Endothelial cell of umbilical vein (primary cell): ENCODE data around the gene SYDE2. TPM values are rescaled to one million over a fixed set of nuclear protein-coding genes. Genes with fewer than 3 reads are reported as not detected.
"Not testable (repeated sequence)": the region's sequence is repeated elsewhere in the genome, so short reads cannot be mapped to it uniquely, and the experiment has no call there.

Experiments
- BruUV-seq: library from RNA; stranded (reverse); fragments of 400-500 nt; replicated peaks from 2 replicates; lab custom pipeline; 2021; lab: Mats Ljungman, UMichigan
- CTCF ChIA-PET: fragments of 300-600, 350-600 bp; sonication (Branson Sonifier 250); formaldehyde crosslinking; loops from one replicate; lab custom pipeline; 2021; ENCODE audit warnings: antibody characterized with exemption, inconsistent platforms; lab: Charles Lee
- POLR2A ChIA-PET: fragments of 300-600, 350-600 bp; sonication (Branson Sonifier 250); formaldehyde crosslinking; loops from one replicate; lab custom pipeline; 2021; ENCODE audit warnings: antibody characterized with exemption, inconsistent platforms; lab: Charles Lee
- DNase-seq: peaks from one replicate; pipeline ENCODE4 v3.0.0-alpha.2; 2011; ENCODE audit warnings: low read depth, low spot score
- FAIRE-seq: peaks from 2 replicates; lab custom pipeline; 2011; peaks lifted over from hg19 to GRCh38; lab: Jason Lieb, UNC
- H2AFZ ChIP-seq: 2 replicates; pipeline ENCODE4 v1.6.0; 2012; ENCODE audit warnings: low read depth, low read length, control low read depth, inconsistent platforms
- H3K27ac ChIP-seq: 2 replicates; pipeline ENCODE4 v1.5.1; 2011; ENCODE audit warnings: low read depth, mild to moderate bottlenecking, control low read depth, low read length, moderate library complexity; ENCODE audit not compliant: insufficient read depth
- H3K27me3 ChIP-seq, 2 experiments: 2 replicates each; pipeline versions ENCODE4 v1.6.0 to v1.6.1; 2011; ENCODE audit warnings: low read length in 2 of 2, mixed read lengths in 1 of 2; ENCODE audit not compliant: control insufficient read depth in 2 of 2, insufficient read depth in 2 of 2
- H3K36me3 ChIP-seq, 2 experiments: 2 replicates in 1 of 2; 3 replicates in 1 of 2; pipeline ENCODE4 v1.5.1; 2011; ENCODE audit warnings: low read length in 2 of 2, mild to moderate bottlenecking in 1 of 2, moderate library complexity in 1 of 2; ENCODE audit not compliant: control insufficient read depth in 2 of 2, insufficient read depth in 2 of 2; ENCODE audit errors: extremely low read depth in 1 of 2
- H3K4me1 ChIP-seq: 3 replicates; pipeline ENCODE4 v1.5.1; 2011; ENCODE audit warnings: mild to moderate bottlenecking, low read length; ENCODE audit not compliant: control insufficient read depth, insufficient read depth; ENCODE audit errors: extremely low read depth
- H3K4me2 ChIP-seq: 2 replicates; pipeline ENCODE4 v1.6.1; 2011; ENCODE audit warnings: low read length, control low read depth, mixed read lengths; ENCODE audit not compliant: insufficient read depth
- H3K4me3 ChIP-seq, 3 experiments: fragments of 200-600 bp in 1 of 3; sonication (generic), shearing (Covaris generic) in 1 of 3; replicated peaks in 1 of 3; 2 replicates each; pipeline ENCODE4 v1.5.1; 2011 to 2016; ENCODE audit warnings: control low read depth in 3 of 3, low read length in 3 of 3, mild to moderate bottlenecking in 2 of 3, inconsistent platforms in 1 of 3, low read depth in 1 of 3, moderate library complexity in 1 of 3; ENCODE audit not compliant: insufficient read depth in 1 of 3
- H3K79me2 ChIP-seq: 2 replicates; pipeline ENCODE4 v1.6.0; 2012; ENCODE audit warnings: low read length, inconsistent platforms; ENCODE audit not compliant: control insufficient read depth, insufficient read depth
- H3K9ac ChIP-seq: replicated peaks from 2 replicates; pipeline ENCODE3; 2011; ENCODE audit warnings: low read length, control low read depth; ENCODE audit not compliant: insufficient read depth; ENCODE audit errors: extremely low read depth
- H3K9me1 ChIP-seq: replicated peaks from 3 replicates; pipeline ENCODE4 v1.6.0; 2011; ENCODE audit warnings: mild to moderate bottlenecking, low read length; ENCODE audit not compliant: control insufficient read depth, insufficient read depth; ENCODE audit errors: extremely low read depth
- H3K9me3 ChIP-seq: replicated peaks from 2 replicates; pipeline ENCODE4 v1.5.1; 2012; ENCODE audit warnings: low read length, inconsistent platforms; ENCODE audit not compliant: control insufficient read depth, insufficient read depth
- H4K20me1 ChIP-seq: replicated peaks from 2 replicates; pipeline ENCODE3; 2011; ENCODE audit warnings: mild to moderate bottlenecking, low read length; ENCODE audit not compliant: control insufficient read depth, insufficient read depth; ENCODE audit errors: extremely low read depth
- GATA2 ChIP-seq: IDR thresholded peaks from 2 replicates; pipeline ENCODE4 v1.7.0; 2011; ENCODE audit warnings: low read depth, mild to moderate bottlenecking, moderate library complexity, mixed read lengths, low read length; ENCODE audit not compliant: insufficient read length, insufficient read depth
- POLR2AphosphoS5 ChIP-seq: IDR thresholded peaks from 2 replicates; pipeline ENCODE4 v1.6.1; 2012; ENCODE audit warnings: low read depth, mild to moderate bottlenecking, control low read depth, low read length, moderate library complexity; ENCODE audit not compliant: insufficient read depth
- dilution Hi-C: fragments of 300-500 bp; cut with MboI; formaldehyde crosslinking; loops from one replicate; pipeline ENCODE4 v1.15.0; 2019; ENCODE audit warnings: low sequenced_read_pairs; ENCODE audit not compliant: extremely low pct_ligation_motif_present
- intact Hi-C: fragments of 100-400 bp; cut with micrococcal nuclease; formaldehyde crosslinking; loops from one replicate; pipeline ENCODE4 v1.10.0; 2022
- polyA plus RNA-seq, 4 experiments: library from polyadenylated mRNA; depleted of rRNA in 3 of 4; stranded (reverse) in 3 of 4; unstranded in 1 of 4; fragments of >200 nt; gene quantifications; 2 replicates each; pipeline versions ENCODE4 v1.2.1 to v1.2.3, GENCODE V29; 2011 to 2012; ENCODE audit warnings: missing spikeins in 1 of 4
- total RNA-seq: library from RNA; stranded (reverse); gene quantifications from 2 replicates; pipeline ENCODE4 v1.2.3, GENCODE V29; 2021
- TF ChIP-seq, protein P1 (sequence below), 2 donors: IDR thresholded peaks; 1 replicate in 1 of 2; 2 replicates in 1 of 2; pipeline ENCODE4 v1.5.1; 2011; ENCODE audit warnings: low read length in 2 of 2, mild to moderate bottlenecking in 2 of 2, moderate library complexity in 2 of 2, control low read depth in 1 of 2, inconsistent platforms in 1 of 2, low read depth in 1 of 2; ENCODE audit not compliant: insufficient read depth in 1 of 2; ENCODE audit errors: extremely low read depth in 1 of 2

SYDE2 gene
- total and polyA plus RNA-seq, 2 donors (not counting 3 experiments of a cell fraction or from before 2014, with no cell fraction given) = 0.52 to 3.1 TPM

GRCh38 chr1:85144351-85144750 is 56.5 kb downstream of the SYDE2 start:
- no peak overlapping the region for H2AFZ ChIP-seq
- no peak overlapping the region for H3K9ac ChIP-seq
- ChIA-PET POLR2A (no interaction called here), CTCF (interaction anchor here (1.2 kb wide), 1 partner anchor 15 kb away, joined by 4 read pairs; no protein-coding TSS in a partner anchor)
- peaks cover 2 to 5% of the 10 kb centered on the region in 2 experiments for H3K27me3 ChIP-seq
- H3K9me1 ChIP-seq = no peaks in the 10 kb centered on the region
- no TSS peak for BruUV-seq
- no peak overlapping the region for H3K4me2 ChIP-seq
- dilution Hi-C loops (no loop called here), intact Hi-C loops (no loop called here)
- no peaks in the 10 kb centered on the region for H3K9me3 ChIP-seq
- no peak overlapping the region for H3K27ac ChIP-seq
- H4K20me1 ChIP-seq = no peaks in the 10 kb centered on the region
- no peak for TF ChIP-seq POLR2AphosphoS5
- no peak for FAIRE-seq
- no peaks in the 10 kb centered on the region for H3K4me1 ChIP-seq
- no peak overlapping the region for H3K4me3 ChIP-seq
- H3K36me3 ChIP-seq = no peaks in the 10 kb centered on the region
- DNase-seq = no peak
- no peaks in the 10 kb centered on the region for H3K79me2 ChIP-seq

DNA sequence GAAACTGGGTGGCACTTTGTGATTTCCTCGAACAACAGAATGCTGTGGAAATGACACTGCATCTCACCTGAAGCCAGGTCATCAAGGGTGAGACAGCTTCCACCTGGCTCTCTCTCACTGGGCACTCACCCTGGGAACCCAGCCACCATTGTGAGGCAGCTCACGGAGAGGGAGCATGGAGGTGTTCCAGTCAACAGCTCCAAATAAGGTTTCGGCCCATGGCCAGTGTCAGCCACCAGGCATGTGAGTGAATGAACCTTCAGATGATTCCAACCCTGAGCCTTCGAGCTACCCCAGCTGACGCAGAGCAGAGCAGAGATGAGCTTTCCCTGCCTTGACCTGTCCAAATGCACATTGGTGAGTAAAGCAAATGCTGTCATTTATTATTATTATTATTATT is 58.1 kb downstream of the SYDE2 start:
- Histone ChIP-seq H4K20me1 (no peaks in the 10 kb centered on the region), H3K9me1 (no peaks in the 10 kb centered on the region), H3K79me2 (no peaks in the 10 kb centered on the region), H3K9me3 (no peaks in the 10 kb centered on the region), H2AFZ (no peak overlapping the region), H3K9ac (no peak overlapping the region), H3K4me1 (no peaks in the 10 kb centered on the region), H3K27me3 (peaks cover 2 to 5% of the 10 kb centered on the region in 2 experiments), H3K4me3 (no peak overlapping the region), H3K27ac (no peak overlapping the region), H3K4me2 (no peak overlapping the region), H3K36me3 (no peaks in the 10 kb centered on the region)
- TF ChIP-seq, protein P1, sequence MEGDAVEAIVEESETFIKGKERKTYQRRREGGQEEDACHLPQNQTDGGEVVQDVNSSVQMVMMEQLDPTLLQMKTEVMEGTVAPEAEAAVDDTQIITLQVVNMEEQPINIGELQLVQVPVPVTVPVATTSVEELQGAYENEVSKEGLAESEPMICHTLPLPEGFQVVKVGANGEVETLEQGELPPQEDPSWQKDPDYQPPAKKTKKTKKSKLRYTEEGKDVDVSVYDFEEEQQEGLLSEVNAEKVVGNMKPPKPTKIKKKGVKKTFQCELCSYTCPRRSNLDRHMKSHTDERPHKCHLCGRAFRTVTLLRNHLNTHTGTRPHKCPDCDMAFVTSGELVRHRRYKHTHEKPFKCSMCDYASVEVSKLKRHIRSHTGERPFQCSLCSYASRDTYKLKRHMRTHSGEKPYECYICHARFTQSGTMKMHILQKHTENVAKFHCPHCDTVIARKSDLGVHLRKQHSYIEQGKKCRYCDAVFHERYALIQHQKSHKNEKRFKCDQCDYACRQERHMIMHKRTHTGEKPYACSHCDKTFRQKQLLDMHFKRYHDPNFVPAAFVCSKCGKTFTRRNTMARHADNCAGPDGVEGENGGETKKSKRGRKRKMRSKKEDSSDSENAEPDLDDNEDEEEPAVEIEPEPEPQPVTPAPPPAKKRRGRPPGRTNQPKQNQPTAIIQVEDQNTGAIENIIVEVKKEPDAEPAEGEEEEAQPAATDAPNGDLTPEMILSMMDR (IDR thresholded peaks at IDR 0.05; ENCODE audit: extremely low read depth in 1 of 2, insufficient read depth in 1 of 2, low read depth in 1 of 2, low read length in 2 of 2) = no peak
- TF ChIP-seq POLR2AphosphoS5 = no peak
- TF ChIP-seq GATA2 = no peak
- intact Hi-C loops = no loop called here
- BruUV-seq = no TSS peak
- no peak for DNase-seq
- FAIRE-seq = no peak
- CTCF ChIA-PET = interaction anchor here (0.7 to 1.8 kb wide), 4 partner anchors 9 to 198 kb away, joined by 3 to 5 read pairs (median 3); no protein-coding TSS in a partner anchor
- POLR2A ChIA-PET = no interaction called here
- dilution Hi-C loops = no loop called here

- H3K4me1 ChIP-seq, intact Hi-C loops, POLR2A ChIA-PET, FAIRE-seq, H3K27ac ChIP-seq, H3K9me1 ChIP-seq, DNase-seq, H4K20me1 ChIP-seq, H3K9ac ChIP-seq, BruUV-seq, H3K4me3 ChIP-seq, H3K9me3 ChIP-seq, dilution Hi-C loops, H2AFZ ChIP-seq, H3K27me3 ChIP-seq, H3K4me2 ChIP-seq, H3K36me3 ChIP-seq, H3K79me2 ChIP-seq: not testable (repeated sequence)
- CTCF ChIA-PET = interaction anchor here (1.0 to 1.4 kb wide), 3 partner anchors 11 to 194 kb away, joined by 4 to 7 read pairs (median 5); no protein-coding TSS in a partner anchor
Observed at GRCh38 chr1:85138439-85138838, 62.4 kb downstream of the SYDE2 start.
